Kidney (tissue), 14 donors: ENCODE data around the gene GADD45A. TPM values are rescaled to one million over a fixed set of nuclear protein-coding genes. Genes with fewer than 3 reads are reported as not detected.

Source experiments
- DNase-seq, 5 donors: peaks; one replicate each; pipeline ENCODE4 v3.0.0-alpha.2; 2013 to 2020
- FAIRE-seq: peaks from 2 replicates; lab custom pipeline; 2012; peaks lifted over from hg19 to GRCh38; lab: Jason Lieb, UNC
- H3K27ac ChIP-seq, 2 donors: one replicate each; pipeline ENCODE4 v1.7.0; 2013; ENCODE audit warnings: low read depth in 2 of 2, low read length in 2 of 2, inconsistent platforms in 1 of 2
- H3K27me3 ChIP-seq: one replicate; pipeline ENCODE4 v1.7.1; 2013; ENCODE audit warnings: low read length, inconsistent platforms; ENCODE audit not compliant: control insufficient read depth, insufficient read depth
- H3K36me3 ChIP-seq, 3 donors: one replicate each; pipeline versions ENCODE4 v1.7.0 to v1.7.1; 2013; ENCODE audit warnings: low read length in 3 of 3, control low read depth in 1 of 3, inconsistent platforms in 1 of 3; ENCODE audit not compliant: insufficient read depth in 3 of 3, control insufficient read depth in 2 of 3
- H3K4me1 ChIP-seq, 3 donors: one replicate each; pipeline versions ENCODE4 v1.7.0 to v1.7.1; 2013; ENCODE audit warnings: low read length in 3 of 3, inconsistent platforms in 1 of 3, low read depth in 1 of 3; ENCODE audit not compliant: control insufficient read depth in 2 of 3, insufficient read depth in 2 of 3
- H3K4me3 ChIP-seq, 3 donors: one replicate each; pipeline versions ENCODE4 v1.7.0 to v1.8.1; 2013; ENCODE audit warnings: low read length in 3 of 3, control low read depth in 1 of 3, inconsistent platforms in 1 of 3
- H3K9ac ChIP-seq, 3 donors: one replicate each; pipeline versions ENCODE4 v1.7.0 to v1.7.1; 2013; ENCODE audit warnings: low read length in 3 of 3, control low read depth in 1 of 3, inconsistent platforms in 1 of 3
- H3K9me3 ChIP-seq, 3 donors: one replicate each; pipeline versions ENCODE4 v1.7.0 to v1.7.1; 2013; ENCODE audit warnings: low read length in 3 of 3, control low read depth in 1 of 3, inconsistent platforms in 1 of 3; ENCODE audit not compliant: control insufficient read depth in 2 of 3, insufficient read depth in 1 of 3
- CTCF ChIP-seq: IDR thresholded peaks from 3 replicates; pipeline ENCODE4 v1.5.1; 2012; ENCODE audit warnings: mild to moderate bottlenecking, moderate library complexity, borderline replicate concordance; ENCODE audit not compliant: insufficient read depth; ENCODE audit errors: extremely low read depth
- intact Hi-C: fragments of 100-400 bp; cut with DNase I; formaldehyde crosslinking; loops from one replicate; pipeline ENCODE4 v1.11.1; 2022
- polyA plus RNA-seq: library from polyadenylated mRNA; stranded (reverse); fragments of 350-450 nt; fragmentation: Illumina TruSeq; extraction: RNeasy Lipid Tissue Mini Kit (QIAGEN cat#74804); gene quantifications from one replicate; pipeline ENCODE4 v1.2.3, GENCODE V29; 2014; ENCODE audit warnings: low read depth, low replicate concordance; ENCODE audit not compliant: insufficient read depth
- total RNA-seq: library from RNA; stranded (reverse); fragmentation: NEBNext Ultra II Directional; extraction: Animal tissue kit (Norgen Biotek cat#: 25700); gene quantifications from one replicate; pipeline ENCODE4 v1.2.1, GENCODE V29; 2021
- donor health status: control.
- donor health status: control.
- donor health status: control.
- donor health status: control.
- donor health status: control.
- donor health status: DM: yes; HTN: yes; CAD: no.
- donor health status: Normal renal cell carcinoma (clear cell type).

The GADD45A gene
- total and polyA plus RNA-seq, 2 donors from 2014 or later = 85.6 to 218 TPM

GRCh38 chr1:67682659-67683197 is 2.3 kb upstream of the GADD45A start:
- no peak for FAIRE-seq
- Histone ChIP-seq H3K27me3 (no peaks in the 10 kb centered on the region), H3K4me3 (no peak overlapping the region), H3K9me3 (no peaks in the 10 kb centered on the region), H3K9ac (no peak overlapping the region), H3K36me3 (peaks cover 0 to 10% (median 4%) of the 10 kb centered on the region in 3 donors), H3K4me1 (peaks cover 3 to 10% (median 9%) of the 10 kb centered on the region in 3 donors), H3K27ac (no peak overlapping the region)
- intact Hi-C loops = loop anchor here (10.0 kb wide), 1 partner anchor 72 kb away; no protein-coding TSS in a partner anchor
- DNase-seq = no peak
- TF ChIP-seq CTCF = no peak

GRCh38 chr1:67683316-67683715 is 1.7 kb upstream of the GADD45A start:
- Histone ChIP-seq H3K9ac (no peak overlapping the region), H3K27me3 (no peaks in the 10 kb centered on the region)

DNA sequence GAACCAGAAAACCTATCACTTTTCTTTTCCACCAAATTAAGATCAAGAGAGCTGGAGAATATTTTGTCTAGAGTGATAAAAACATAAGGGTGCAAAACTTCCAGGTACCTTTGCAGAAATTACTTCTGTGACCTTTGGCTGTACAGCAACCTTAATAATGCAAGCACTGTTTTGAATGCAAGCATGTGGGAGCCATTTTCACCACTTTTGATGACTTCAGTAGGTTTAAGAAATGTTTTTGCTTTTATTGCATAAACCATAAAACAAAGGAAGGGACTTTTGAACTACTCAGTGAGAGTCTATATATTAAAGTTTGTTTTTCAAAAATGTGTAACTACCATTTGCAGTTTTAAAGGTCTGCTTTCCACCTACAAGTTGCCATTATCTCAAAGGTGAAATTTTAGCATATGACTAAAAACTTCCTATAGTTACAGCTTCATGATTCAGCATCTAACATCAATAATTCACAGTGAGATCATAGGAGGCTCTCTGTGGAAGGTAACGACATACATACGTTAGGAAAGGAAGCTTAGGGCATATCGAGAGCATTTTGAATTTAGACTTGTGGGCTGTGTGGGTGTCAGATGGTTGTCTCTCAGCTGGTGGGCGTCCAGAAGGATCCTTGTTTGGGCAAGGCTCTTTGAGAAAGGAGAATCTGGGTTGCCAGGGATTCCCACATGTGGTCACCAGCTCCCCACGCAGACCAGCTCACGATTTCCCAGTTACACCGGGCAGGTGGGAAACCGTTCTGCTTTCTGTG is 1.1 kb upstream of the GADD45A start:
- Histone ChIP-seq H3K9me3 (no peaks in the 10 kb centered on the region), H3K4me3 (peak overlapping the region; percentile 12 to 62 (median 58)), H3K27me3 (no peaks in the 10 kb centered on the region), H3K4me1 (peaks cover 3 to 10% (median 3%) of the 10 kb centered on the region in 3 donors), H3K9ac (peak overlapping the region in 1 of 3 donors; percentile 65), H3K27ac (peak overlapping the region; percentile 71 to 72), H3K36me3 (peaks cover 2 to 20% (median 10%) of the 10 kb centered on the region in 3 donors)
- DNase-seq (peak in 1 of 5 donors; percentile 57), FAIRE-seq (no peak)
- TF ChIP-seq CTCF = no peak
- intact Hi-C loops = loop anchor here (10.0 kb wide), 1 partner anchor 71 kb away; no protein-coding TSS in a partner anchor

More at GRCh38 chr1:67683316-67683715, 1.7 kb upstream of the GADD45A start:
- TF ChIP-seq CTCF = no peak
- Histone ChIP-seq H3K4me1 (peaks cover 3 to 10% (median 4%) of the 10 kb centered on the region in 3 donors), H3K9me3 (no peaks in the 10 kb centered on the region), H3K4me3 (no peak overlapping the region), H3K27ac (no peak overlapping the region), H3K36me3 (peaks cover 1 to 14% (median 6%) of the 10 kb centered on the region in 3 donors)
- DNase-seq (no peak), FAIRE-seq (no peak)
- intact Hi-C loops = loop anchor here (10.0 kb wide), 1 partner anchor 71 kb away; no protein-coding TSS in a partner anchor
